Stimulated activated naive CD8-positive, alpha-beta T cell treated with anti-CD3 and anti-CD28 coated beads, Interleukin-15, Interleukin-2, amounts not matched to agents 100 ng/mL and 50 ng/mL, for 24 hours (primary cell): ENCODE results near the gene TMEM120B.
A peak's percentile ranks its signal among the peaks of the same experiment; 100 is the strongest.
"Not testable (repeated sequence)": the region's sequence is repeated elsewhere in the genome, so short reads cannot be mapped to it uniquely, and the experiment has no call there.

Source experiments
- H3K27ac Mint-ChIP-seq: one replicate; pipeline ENCODE4 v1.8.0; 2021; ENCODE audit warnings: mild to moderate bottlenecking, mixed read lengths
- H3K27me3 Mint-ChIP-seq: one replicate; pipeline ENCODE4 v1.8.0; 2021; ENCODE audit warnings: mixed read lengths
- H3K36me3 Mint-ChIP-seq: one replicate; pipeline ENCODE4 v1.8.0; 2021; ENCODE audit warnings: low read depth, mixed read lengths
- H3K4me1 Mint-ChIP-seq: one replicate; pipeline ENCODE4 v1.8.0; 2021; ENCODE audit warnings: low read depth, mixed read lengths
- H3K4me3 Mint-ChIP-seq: one replicate; pipeline ENCODE4 v1.8.0; 2021; ENCODE audit warnings: mild to moderate bottlenecking, mixed read lengths
- H3K9me3 Mint-ChIP-seq: one replicate; pipeline ENCODE4 v1.8.0; 2021; ENCODE audit warnings: mixed read lengths

The TMEM120B gene

GRCh38 chr12:121748571-121749265 is 36.2 kb downstream of the TMEM120B start:
- peaks cover 17% of the 10 kb centered on the region for H3K36me3 Mint-ChIP-seq
- H3K4me3 Mint-ChIP-seq = no peak overlapping the region
- no peaks in the 10 kb centered on the region for H3K9me3 Mint-ChIP-seq
- peak overlapping the region; percentile 10 for H3K27ac Mint-ChIP-seq
- H3K4me1 Mint-ChIP-seq = peaks cover 5% of the 10 kb centered on the region
- H3K27me3 Mint-ChIP-seq = no peaks in the 10 kb centered on the region

- Mint-ChIP-seq H3K4me1 (peaks cover 5% of the 10 kb centered on the region), H3K27ac (no peak overlapping the region), H3K9me3 (no peaks in the 10 kb centered on the region), H3K4me3 (no peak overlapping the region), H3K27me3 (no peaks in the 10 kb centered on the region), H3K36me3 (peaks cover 17% of the 10 kb centered on the region)
Measured at GRCh38 chr12:121749267-121749666, 36.7 kb downstream of the TMEM120B start.

- H3K27me3 Mint-ChIP-seq = no peaks in the 10 kb centered on the region
- peaks cover 5% of the 10 kb centered on the region for H3K4me1 Mint-ChIP-seq
- no peaks in the 10 kb centered on the region for H3K9me3 Mint-ChIP-seq
- H3K27ac Mint-ChIP-seq = no peak overlapping the region
- H3K36me3 Mint-ChIP-seq = peaks cover 17% of the 10 kb centered on the region
- no peak overlapping the region for H3K4me3 Mint-ChIP-seq
Measured at GRCh38 chr12:121750507-121750955, 38.0 kb downstream of the TMEM120B start.

GRCh38 chr12:121751034-121751433 is 38.5 kb downstream of the TMEM120B start:
- H3K27me3 Mint-ChIP-seq = no peaks in the 10 kb centered on the region
- no peak overlapping the region for H3K4me3 Mint-ChIP-seq
- H3K36me3 Mint-ChIP-seq = peaks cover 17% of the 10 kb centered on the region
- no peaks in the 10 kb centered on the region for H3K9me3 Mint-ChIP-seq
- H3K27ac Mint-ChIP-seq = no peak overlapping the region
- H3K4me1 Mint-ChIP-seq = peaks cover 9% of the 10 kb centered on the region

GRCh38 chr12:121751749-121752351 is 39.3 kb downstream of the TMEM120B start:
- H3K9me3 Mint-ChIP-seq = no peaks in the 10 kb centered on the region
- peaks cover 17% of the 10 kb centered on the region for H3K36me3 Mint-ChIP-seq
- no peaks in the 10 kb centered on the region for H3K27me3 Mint-ChIP-seq
- H3K4me3 Mint-ChIP-seq = no peak overlapping the region
- H3K27ac Mint-ChIP-seq = no peak overlapping the region
- H3K4me1 Mint-ChIP-seq = peaks cover 17% of the 10 kb centered on the region

- Mint-ChIP-seq H3K27me3 (no peaks in the 10 kb centered on the region), H3K27ac (no peak overlapping the region), H3K9me3 (no peaks in the 10 kb centered on the region), H3K4me1 (peaks cover 14% of the 10 kb centered on the region), H3K36me3 (peaks cover 15% of the 10 kb centered on the region), H3K4me3 (no peak overlapping the region)
Measured at GRCh38 chr12:121753844-121754264, 41.3 kb downstream of the TMEM120B start.

GRCh38 chr12:121754836-121755235 is 42.3 kb downstream of the TMEM120B start:
- Mint-ChIP-seq H3K4me3 (no peak overlapping the region), H3K27me3 (no peaks in the 10 kb centered on the region), H3K36me3 (peaks cover 9% of the 10 kb centered on the region), H3K9me3 (no peaks in the 10 kb centered on the region), H3K4me1 (peaks cover 12% of the 10 kb centered on the region), H3K27ac (no peak overlapping the region)

GRCh38 chr12:121755591-121755990 is 43.0 kb downstream of the TMEM120B start:
- H3K9me3 Mint-ChIP-seq = no peaks in the 10 kb centered on the region
- peaks cover 12% of the 10 kb centered on the region for H3K4me1 Mint-ChIP-seq
- H3K36me3 Mint-ChIP-seq = peaks cover 5% of the 10 kb centered on the region
- H3K27me3 Mint-ChIP-seq = no peaks in the 10 kb centered on the region
- H3K4me3 Mint-ChIP-seq = no peak overlapping the region
- H3K27ac Mint-ChIP-seq = peak overlapping the region; percentile 3

GRCh38 chr12:121758536-121758935 is 46.0 kb downstream of the TMEM120B start:
- not testable (repeated sequence) for H3K27me3 Mint-ChIP-seq, H3K4me3 Mint-ChIP-seq, H3K9me3 Mint-ChIP-seq, H3K27ac Mint-ChIP-seq, H3K36me3 Mint-ChIP-seq
- H3K4me1 Mint-ChIP-seq = peaks cover 12% of the 10 kb centered on the region

GRCh38 chr12:121762269-121762668 is 49.7 kb downstream of the TMEM120B start:
- Mint-ChIP-seq H3K4me1 (no peaks in the 10 kb centered on the region), H3K36me3 (no peaks in the 10 kb centered on the region), H3K27ac (peak overlapping the region; percentile 26), H3K27me3 (no peaks in the 10 kb centered on the region), H3K9me3 (no peaks in the 10 kb centered on the region), H3K4me3 (no peak overlapping the region)

GRCh38 chr12:121764808-121765207 is 52.3 kb downstream of the TMEM120B start:
- Mint-ChIP-seq H3K4me3 (no peak overlapping the region), H3K9me3 (no peaks in the 10 kb centered on the region), H3K4me1 (no peaks in the 10 kb centered on the region), H3K36me3 (no peaks in the 10 kb centered on the region), H3K27ac (no peak overlapping the region), H3K27me3 (no peaks in the 10 kb centered on the region)

GRCh38 chr12:121765573-121765972 is 53.0 kb downstream of the TMEM120B start:
- no peaks in the 10 kb centered on the region for H3K27me3 Mint-ChIP-seq
- no peak overlapping the region for H3K27ac Mint-ChIP-seq
- H3K4me1 Mint-ChIP-seq = no peaks in the 10 kb centered on the region
- no peaks in the 10 kb centered on the region for H3K36me3 Mint-ChIP-seq
- no peaks in the 10 kb centered on the region for H3K9me3 Mint-ChIP-seq
- no peak overlapping the region for H3K4me3 Mint-ChIP-seq

GRCh38 chr12:121766290-121767039 is 53.9 kb downstream of the TMEM120B start:
- H3K4me1 Mint-ChIP-seq = no peaks in the 10 kb centered on the region
- no peaks in the 10 kb centered on the region for H3K27me3 Mint-ChIP-seq
- H3K9me3 Mint-ChIP-seq = no peaks in the 10 kb centered on the region
- no peak overlapping the region for H3K4me3 Mint-ChIP-seq
- H3K27ac Mint-ChIP-seq = no peak overlapping the region
- H3K36me3 Mint-ChIP-seq = no peaks in the 10 kb centered on the region

GRCh38 chr12:121767525-121768016 is 55.0 kb downstream of the TMEM120B start:
- Mint-ChIP-seq H3K4me3 (no peak overlapping the region), H3K27ac (no peak overlapping the region), H3K36me3 (no peaks in the 10 kb centered on the region), H3K9me3 (no peaks in the 10 kb centered on the region), H3K4me1 (no peaks in the 10 kb centered on the region), H3K27me3 (no peaks in the 10 kb centered on the region)

- H3K4me1 Mint-ChIP-seq = peaks cover 6% of the 10 kb centered on the region
- no peak overlapping the region for H3K27ac Mint-ChIP-seq
- no peaks in the 10 kb centered on the region for H3K9me3 Mint-ChIP-seq
- no peak overlapping the region for H3K4me3 Mint-ChIP-seq
- no peaks in the 10 kb centered on the region for H3K36me3 Mint-ChIP-seq
- no peaks in the 10 kb centered on the region for H3K27me3 Mint-ChIP-seq
Measured at GRCh38 chr12:121769297-121769830, 56.8 kb downstream of the TMEM120B start.
